ENCODE results near the gene BABAM2.
A peak's percentile ranks its signal among the peaks of the same experiment; 100 is the strongest.
"Not testable (repeated sequence)": the region's sequence is repeated elsewhere in the genome, so short reads cannot be mapped to it uniquely, and the experiment has no call there.

The BABAM2 gene

DNA sequence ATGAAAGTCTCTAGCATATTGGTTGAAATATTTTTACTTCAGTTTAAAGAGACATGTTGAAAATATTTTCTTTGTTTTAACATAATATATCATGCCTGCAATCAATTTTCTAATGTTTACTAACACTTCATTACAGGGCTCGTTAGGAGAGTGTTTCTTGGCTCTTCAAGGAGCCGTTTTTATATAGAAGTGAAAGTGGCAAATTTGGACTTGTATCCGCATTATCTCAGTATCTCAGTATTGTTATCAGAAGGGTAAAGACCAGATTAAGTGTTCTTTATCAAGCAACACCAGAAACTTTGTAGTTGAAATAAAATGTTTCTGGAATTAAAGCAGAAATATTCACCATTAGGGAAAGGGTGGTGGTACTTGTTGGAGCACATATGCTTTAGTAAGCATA lies 97.8 kb downstream of the BABAM2 start:
- DNase-seq = no peak

DNA sequence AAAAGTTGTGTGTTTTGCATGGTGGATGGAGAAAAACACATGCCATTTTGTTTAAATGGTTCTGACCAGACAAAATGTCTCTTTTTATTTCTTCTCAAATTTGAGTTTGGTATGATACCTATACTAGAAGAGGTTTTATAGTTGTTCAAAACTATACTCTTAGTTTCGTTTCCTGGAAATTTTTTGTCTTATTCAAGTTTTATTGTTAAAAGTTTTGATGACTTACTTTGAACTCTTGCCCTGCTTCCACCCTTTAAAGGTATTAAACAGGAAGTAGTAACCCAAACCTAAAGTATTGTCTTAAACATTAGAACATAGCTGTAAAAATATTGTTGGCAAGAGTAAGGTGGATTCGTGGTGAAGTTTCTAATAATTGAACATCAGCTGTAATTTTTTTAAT lies 98.2 kb downstream of the BABAM2 start:
- peak in 1 of 6 experiments; percentile 3 for DNase-seq

DNA sequence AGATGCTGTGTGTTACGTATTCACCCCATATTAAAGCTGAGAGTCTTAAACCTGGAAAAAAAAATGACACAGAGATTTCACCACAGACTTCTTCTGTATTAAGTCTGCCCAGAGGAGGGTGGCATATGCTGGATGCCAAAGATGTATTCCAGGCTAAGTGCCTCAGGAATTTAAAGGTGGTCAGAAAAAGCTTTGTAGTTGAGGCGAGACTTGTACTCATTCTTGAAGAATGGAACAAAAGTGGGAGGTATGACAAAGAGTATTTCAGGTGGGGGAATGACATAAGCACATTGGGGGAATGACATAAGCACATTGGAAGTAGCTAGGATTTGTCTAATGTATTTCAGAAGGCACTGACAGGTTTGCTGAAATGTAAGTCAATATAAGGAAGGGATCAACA lies 98.6 kb downstream of the BABAM2 start:
- DNase-seq = no peak

DNA sequence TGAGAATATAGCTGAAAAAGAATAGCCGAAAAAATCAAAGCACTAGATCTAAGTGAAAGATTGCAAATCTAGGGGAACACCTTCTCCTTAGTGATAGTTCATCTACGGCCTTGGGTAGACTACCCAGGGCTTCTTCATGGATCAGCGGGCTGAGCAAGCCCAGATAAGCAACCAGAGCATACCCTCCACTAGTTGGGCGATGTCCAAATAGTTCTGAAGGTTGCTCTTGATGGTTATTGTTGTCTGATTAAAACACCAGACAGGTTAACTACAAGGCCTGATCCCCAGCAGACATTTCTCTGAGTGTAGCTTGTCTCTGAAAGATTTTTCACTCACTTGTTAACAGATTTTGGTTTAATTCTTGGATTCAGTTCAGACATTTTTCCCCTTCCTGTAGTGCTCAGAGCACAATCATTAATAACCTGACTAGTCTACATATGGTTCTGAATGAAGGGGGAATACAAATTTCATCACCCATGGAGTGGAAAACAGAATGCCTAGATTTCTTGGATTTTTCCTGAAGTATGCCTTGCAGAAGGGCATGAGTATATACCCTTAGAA lies 99.6 kb downstream of the BABAM2 start:
- DNase-seq = no peak

DNA sequence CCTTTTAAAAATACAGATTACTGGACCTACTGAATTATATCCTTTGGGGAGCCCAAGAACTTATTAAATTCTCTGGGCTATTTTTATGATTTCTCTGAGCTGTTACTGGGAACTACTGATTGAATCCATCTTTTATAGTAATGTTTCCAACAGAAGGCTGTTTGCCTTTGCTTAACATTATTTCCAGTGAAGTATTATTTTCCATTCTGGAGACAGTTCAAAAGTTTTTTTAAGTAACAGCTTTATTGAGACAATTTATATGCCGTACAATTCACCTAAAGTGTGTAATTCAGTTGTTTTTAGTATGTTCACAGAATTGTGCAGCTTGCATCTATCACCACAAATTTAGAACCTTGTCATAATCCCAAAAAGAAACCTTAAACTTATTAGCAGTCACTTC lies 100.6 kb downstream of the BABAM2 start:
- DNase-seq = no peak

DNA sequence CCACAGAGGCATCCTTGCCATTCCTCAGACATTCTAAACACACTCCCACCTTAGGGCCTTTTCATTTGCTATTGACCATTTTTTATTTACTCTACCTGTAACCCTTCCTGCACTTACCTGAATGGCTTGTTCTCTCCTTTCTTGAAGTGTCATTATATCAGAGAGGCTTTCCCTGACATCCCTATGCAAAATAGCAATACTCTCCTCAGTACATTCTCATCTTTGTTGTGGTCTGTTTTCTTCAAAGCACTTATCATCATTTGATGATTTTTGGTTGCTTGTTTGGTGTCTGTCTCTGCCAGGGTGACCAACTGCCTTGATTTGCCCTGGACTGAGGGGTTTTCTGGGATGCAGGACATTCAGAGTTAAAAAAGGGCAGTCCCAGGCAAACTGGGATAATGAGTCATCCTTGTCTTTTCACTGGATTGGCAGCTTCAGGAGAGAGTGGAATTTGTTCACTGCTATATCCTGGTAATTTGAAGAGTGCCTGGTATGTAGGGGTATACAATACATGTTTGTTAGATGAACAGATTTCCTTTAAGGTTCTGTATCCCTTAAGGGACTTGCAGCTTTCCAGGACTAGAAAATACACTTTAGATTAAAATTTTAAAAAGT lies 102.4 kb downstream of the BABAM2 start:
- no peak for DNase-seq

DNA sequence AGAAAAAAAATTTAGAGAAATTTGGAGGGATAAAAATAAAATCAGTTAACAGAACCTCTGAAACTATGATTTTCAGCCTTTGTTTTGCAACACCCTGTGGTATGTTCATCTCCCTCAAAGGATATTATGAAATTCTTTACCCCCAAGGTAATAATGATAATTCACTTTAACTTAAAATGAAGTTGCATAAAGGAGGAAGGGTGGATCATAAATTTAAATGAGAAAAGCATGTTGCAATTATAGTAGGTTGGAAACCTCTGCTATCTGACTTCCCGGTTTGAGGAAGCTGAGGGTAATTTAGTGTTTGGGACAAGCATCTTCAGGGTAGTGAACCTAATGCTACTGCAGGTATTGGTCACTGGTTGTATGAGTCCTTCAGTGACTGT lies 102.9 kb downstream of the BABAM2 start:
- no peak for DNase-seq

DNA sequence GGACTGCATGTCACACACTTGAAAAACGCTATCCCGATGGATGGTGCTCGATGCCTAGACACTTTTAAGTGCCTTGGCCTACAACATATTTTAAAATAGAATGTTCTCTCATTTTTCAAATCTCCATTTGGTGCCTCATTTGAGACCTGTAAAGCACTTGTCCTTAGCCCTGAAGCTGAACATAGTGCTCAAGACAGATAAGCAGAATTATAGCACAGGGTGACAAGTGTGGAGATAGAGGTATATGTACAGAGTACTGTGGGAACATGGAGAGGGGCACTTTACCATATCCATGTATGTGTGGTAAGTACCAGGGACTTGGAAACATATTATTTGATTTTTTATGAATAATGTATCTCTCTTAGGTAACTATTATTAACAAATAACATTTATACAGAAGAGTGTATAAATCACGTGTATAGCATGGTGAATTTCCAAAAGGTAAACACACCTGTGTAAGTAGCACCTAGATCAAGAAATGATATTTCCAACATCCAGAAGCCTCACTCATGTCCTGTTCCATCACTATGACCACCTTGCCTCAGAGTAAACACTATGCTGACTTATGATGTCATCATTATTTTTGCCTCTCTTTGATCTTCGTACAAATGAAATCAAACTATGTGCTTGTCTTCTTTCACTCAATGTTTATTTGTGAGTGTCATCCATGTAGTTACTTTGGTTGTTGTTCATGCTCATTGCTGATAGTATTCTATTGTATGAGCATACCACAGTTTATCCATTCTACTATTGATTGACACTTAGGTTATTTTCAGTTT lies 103.6 kb downstream of the BABAM2 start:
- DNase-seq = no peak

DNA sequence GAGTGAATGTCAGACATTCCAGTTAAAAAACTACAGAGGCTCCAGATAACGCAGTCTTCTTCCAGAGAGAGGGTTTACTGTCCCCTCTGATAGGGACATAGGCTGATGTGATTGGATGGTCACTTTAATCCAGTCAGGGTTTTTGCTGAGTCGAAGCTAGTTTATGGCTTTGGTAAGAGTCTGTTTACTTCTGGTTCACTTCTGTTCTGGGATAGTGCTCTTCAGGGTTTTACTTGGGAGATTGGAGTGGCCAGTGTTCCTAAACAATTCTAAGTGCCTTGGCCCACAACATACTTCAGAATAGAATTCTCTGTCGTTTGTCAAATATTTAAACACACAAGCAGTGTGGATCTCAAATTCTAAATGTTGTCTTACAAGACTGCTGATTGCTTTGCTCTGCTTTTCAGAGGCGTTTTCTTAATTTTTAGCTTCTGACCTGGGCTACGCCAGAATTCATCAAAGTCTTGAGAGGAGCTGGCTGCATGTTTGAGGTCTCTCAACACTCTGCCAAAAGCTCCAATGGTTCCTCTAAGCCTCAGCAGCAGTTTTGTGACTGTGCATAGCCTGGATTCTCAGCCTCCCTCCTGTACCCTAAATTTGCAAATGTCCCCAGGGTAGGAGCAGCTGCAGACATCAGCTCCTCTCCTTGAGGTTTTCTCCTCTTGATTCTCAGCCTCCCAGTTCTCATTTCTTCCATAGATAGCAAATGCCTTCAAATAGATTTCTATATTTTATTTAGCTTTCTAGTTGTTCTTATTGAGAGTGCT lies 105.8 kb downstream of the BABAM2 start:
- DNase-seq = no peak

DNA sequence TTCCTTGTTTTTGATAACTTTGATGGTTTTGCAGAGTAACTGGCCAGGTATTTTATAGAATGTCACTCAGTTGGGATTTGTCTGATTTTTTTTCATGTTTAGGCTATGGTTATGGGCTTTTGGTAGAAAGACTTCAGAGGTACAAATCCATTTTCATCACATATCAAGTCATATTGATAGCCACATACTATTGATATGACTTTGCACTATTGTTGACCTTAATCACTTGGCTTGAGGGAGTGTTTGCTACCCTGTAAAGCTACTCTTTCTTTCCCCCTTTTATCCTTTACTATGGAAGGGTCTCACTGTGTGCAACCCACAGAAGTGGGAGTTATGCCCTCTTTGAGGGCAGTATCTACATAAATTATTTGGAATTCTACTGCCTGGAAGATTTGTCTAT lies 109.8 kb downstream of the BABAM2 start:
- DNase-seq = no peak

DNA sequence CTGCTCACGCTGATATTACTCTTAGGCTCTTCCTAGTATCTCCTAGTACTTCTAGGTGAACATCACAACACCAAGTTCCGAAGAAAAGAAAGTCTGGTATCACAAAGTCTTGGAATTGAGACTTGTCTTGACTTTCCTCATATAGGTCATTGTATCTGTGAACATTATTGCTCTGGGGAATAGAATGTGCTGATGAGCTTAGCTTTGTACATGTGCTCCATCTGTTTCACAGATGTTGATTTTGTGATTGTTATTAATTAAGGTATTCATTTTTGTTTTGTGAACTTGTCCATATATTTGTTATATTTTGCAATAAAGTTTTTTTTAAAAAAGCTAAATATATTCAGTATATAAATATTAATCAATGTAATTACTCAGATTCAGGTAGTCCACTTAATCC lies 111.7 kb downstream of the BABAM2 start:
- no peak for DNase-seq

DNA sequence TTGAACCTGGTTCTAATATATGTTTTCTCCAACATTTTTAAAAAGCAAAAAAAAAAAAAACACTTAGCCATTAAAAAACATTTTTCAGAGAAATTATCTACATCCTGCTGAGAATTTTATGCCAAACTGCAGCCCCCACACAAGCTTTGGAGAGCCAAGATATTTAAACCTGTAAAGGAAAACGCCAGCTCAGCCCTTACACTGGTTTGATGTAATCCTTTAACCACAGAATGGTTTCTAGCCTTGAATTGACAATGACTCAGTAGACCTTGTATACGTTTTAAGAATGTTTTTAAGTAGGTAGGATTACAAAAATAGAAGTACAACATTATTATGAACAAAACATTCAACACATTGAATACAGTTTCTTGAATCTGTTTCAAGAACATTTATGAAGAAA lies 113.6 kb downstream of the BABAM2 start:
- DNase-seq = no peak

DNA sequence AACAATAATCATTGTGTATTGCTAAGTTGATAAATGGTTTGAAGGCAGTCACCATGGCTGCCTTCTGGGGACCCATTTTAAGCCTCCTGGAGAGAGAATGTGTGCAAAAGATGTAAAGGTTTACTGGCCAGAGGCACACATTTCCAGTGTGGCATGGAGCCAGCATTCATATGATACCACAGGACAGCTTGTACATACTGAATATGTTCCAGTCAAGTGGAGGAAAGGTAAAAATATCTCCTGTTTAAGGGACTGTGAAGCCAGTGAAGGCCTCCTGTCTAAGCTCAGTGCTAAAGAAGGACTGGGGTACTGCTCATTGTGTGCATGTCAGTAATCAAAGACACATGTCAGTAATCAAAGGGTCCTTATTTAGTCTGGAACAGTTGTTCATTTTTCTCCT lies 119.2 kb downstream of the BABAM2 start:
- DNase-seq = no peak

DNA sequence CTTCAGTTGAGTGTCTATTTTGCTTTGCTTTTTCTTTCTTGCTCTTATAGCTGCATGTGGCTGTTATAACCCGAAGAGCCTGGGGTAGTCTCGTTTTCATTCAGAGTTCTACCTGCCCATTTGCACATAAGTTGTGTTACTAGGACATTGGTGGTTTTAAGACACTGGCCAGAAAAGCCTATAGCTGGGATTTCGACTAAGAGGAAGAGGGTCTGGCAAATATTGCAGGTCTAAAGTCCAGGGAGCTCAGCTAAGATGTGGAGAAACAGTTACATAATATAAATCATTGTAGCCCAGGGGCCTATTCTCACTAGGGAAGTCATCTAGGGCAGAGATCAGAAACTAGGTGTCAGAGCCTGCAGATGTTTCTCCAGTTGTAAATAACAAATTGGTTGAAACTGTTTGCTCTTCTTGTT lies 120.8 kb downstream of the BABAM2 start:
- DNase-seq = no peak

DNA sequence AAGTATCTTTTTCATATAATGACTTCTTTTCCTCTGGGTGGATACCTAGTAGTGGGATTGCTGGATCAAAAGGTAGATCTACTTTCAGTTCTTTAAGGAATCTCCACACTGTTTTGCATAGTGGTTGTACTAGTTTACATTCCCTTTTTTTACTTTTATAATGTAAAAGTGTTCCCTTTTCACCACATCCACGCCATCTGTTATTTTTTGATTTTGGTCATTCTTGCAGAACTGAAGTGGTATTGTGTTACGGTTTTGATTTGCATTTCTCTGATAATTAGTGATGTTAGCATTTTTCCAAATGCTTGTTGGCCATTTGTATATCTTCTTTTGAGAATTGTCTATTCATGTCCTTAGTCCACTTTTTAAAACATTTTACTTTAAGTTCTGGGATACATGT lies 127.9 kb downstream of the BABAM2 start:
- not testable (repeated sequence) for DNase-seq

DNA sequence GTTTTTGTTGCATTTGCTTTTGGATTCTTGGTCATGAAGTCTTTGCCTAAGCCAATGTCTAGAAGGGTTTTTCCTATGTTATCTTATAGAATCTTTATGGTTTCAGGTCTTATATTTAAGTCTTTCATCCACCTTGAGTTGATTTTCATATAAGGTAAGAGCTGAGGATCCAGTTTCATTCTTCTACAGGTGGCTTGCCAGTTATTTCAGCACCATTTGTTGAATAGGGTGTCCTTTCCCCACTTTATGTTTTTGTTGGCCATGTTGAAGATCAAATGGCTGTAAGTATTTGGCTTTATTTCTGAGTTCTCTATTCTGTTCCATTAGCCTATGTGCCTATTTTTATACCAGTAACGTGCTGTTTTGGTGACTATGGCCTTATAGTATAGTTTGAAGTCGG lies 129.0 kb downstream of the BABAM2 start:
- not testable (repeated sequence) for DNase-seq

DNA sequence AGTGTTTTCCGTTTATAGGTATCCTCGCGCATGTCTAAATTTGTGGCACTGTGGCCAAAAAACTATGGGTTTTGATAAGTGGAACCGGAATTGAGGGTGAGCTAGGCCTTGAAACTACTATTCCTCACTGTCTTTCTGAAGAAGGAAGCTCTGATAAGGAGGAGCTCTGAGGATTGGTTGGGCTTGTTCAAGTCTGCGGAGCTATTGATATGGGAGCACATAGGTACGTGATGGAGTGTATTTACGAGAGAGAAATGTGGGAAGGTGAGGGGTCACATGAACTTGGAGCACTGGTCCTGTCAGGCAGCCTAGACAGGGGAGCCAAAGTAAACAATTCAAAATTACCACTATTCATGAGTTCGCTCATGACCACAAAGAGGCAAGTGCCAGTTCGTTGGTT lies 131.4 kb downstream of the BABAM2 start:
- no peak for DNase-seq

DNA sequence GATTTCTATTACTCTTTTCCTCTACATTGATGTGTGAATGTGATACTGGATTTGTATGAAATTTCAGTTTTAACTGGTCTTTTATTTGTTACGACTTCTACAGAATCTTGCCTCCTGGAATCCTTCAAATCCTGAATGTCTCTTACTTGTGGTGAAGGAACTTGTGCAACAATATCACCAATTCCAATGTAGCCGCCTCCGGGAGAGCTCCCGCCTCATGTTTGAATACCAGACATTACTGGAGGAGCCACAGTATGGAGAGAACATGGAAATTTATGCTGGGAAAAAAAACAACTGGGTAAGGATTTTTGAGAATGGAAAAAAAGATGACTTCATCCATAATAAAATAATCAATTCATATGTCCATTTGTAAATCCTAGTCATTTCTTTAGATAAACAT lies 134.6 kb downstream of the BABAM2 start:
- no peak for DNase-seq

DNA sequence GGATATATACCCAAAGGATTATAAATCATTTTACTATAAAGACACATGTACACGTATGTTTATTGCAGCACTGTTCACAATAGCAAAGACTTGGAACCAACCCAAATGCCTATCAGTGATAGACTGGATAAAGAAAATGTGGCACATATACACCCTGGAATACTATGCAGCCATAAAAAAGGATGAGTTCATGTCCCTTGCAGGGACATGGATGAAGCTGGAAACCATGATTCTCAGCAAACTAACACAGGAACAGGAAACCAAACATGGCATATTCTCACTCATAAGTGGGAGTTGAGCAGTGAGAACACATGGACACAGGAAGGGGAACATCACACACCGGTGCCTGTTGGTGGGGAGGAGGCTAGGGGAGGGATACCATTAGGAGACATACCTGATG lies 135.7 kb downstream of the BABAM2 start:
- not testable (repeated sequence) for DNase-seq

DNA sequence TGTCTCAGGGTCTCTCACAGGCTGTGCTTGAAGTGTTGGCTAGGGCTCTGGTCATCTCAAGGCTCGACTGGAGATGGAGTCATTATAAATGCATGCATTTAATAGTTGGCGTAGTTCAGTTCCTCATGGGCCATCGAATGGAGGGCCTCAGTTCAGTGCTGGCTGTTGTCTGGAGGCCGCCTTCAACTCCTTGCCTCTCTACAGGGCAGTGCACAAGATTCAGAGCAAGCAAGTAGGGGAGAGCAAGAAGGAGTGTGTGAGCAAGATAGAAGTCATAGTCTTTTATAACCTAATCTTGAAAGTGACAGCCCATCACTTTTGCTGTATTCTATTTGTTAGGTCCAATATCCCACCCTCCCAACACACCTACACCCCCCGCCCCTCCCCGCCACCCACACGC lies 137.5 kb downstream of the BABAM2 start:
- no peak for DNase-seq

DNA sequence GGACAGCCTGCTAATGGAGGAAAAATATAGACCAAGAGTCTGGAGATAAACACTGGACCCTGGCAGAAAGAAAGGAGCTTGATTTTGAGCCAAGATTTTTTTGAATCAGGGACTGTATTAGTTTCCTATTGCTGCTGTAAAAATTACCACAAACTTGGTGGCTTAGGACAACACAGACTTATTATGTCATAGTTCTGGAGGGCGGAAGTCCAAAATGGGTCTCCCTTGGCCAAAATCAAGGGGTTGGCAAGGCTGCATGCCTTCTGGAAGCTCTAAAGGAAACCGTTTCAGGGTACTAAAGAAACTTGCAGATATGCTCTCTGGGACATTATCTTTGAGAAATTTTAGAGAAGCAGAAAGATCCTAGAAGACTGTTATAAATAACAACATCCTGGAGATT lies 140.1 kb downstream of the BABAM2 start:
- DNase-seq = no peak

DNA sequence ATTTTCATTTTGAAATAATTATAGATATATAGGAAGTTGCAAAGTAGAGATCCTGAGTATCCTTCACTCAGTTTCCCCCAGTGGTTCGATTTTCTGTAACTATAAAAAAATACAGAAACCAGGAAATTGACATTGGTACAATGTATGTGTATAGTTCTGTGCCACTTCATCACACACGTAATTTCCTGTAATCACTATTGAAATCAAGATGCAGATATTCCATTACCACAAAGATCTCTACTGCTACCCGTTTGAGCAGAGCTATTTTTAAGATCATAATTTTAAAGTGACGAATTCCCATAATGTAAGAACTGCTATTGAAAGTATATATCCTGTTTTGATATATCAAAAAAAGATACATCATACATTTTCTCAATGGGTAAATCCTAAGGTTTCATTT lies 142.3 kb downstream of the BABAM2 start:
- no peak for DNase-seq

DNA sequence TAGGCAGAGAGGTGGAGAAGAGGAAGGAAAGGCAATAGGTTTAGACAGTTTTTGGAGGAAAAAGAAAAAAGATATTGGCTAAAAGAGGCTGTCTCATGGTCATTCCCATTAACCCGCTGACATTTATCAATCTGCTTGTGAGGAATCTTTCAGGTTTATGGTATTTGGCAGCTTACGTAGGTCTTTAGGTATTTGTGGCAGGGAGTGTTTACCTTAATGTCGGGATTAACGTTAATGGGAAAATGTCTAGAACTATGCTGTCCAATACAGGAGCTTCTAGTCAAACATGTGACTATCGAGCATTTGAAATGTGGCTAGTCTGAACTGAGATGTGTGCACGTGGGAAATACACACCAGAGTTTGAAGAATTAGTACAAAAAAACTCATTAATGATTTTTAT lies 144.2 kb downstream of the BABAM2 start:
- DNase-seq = no peak

DNA sequence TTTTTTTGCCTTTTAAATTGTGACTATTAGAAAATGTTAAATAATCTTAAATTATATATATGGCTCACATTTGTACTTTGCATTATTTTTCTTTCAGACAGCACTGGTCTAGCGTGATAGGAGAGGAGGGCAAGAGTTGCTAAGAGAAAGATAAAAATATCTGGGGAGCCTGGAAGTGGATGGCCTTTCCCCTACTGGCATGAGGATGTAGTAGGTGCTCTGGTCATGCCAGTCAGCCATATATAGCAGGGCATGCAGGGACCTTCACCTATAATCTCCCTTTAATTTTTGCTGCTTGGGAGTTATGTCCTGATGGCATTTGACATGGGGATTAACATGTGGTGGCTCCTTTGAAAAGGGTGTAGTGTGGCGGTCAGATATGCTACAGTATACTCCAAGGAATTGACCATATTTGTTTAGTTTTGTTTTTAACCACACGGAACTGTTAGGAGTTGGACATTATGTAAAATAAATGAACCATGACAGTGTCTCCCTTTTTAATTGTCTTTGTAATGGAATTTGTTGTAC lies 144.7 kb downstream of the BABAM2 start:
- no peak for DNase-seq
